ENCODE data around the gene TGM6.

DNA sequence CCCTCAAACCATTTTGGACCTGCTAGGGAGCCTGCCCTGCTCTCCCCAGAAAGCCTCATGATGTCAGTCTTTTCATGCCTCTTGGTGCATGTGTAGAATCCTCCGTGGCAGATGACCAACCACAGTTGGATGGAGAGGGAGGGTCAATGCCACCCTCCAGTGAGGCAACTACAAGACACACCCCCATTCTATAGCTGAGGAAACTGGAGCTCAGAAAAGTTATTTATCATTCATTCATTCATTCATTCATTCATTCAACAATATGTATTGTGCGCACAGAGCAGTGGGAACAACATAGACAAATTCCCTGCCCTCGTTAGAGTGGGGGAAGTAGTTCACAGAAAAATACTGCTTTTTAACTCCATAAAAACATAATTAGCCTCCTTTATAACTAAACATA is 73.1 kb downstream of the TGM6 start:
- no peak for TF ChIP-seq ZBTB7A (IDR thresholded peaks at IDR 0.05; ENCODE audit: borderline replicate concordance, control insufficient read depth, low read depth, low read length)
- TF ChIP-seq, protein P1, sequence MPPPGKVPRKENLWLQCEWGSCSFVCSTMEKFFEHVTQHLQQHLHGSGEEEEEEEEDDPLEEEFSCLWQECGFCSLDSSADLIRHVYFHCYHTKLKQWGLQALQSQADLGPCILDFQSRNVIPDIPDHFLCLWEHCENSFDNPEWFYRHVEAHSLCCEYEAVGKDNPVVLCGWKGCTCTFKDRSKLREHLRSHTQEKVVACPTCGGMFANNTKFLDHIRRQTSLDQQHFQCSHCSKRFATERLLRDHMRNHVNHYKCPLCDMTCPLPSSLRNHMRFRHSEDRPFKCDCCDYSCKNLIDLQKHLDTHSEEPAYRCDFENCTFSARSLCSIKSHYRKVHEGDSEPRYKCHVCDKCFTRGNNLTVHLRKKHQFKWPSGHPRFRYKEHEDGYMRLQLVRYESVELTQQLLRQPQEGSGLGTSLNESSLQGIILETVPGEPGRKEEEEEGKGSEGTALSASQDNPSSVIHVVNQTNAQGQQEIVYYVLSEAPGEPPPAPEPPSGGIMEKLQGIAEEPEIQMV (tag; conservative IDR thresholded peaks at IDR 0.05; ENCODE audit: low read depth) = no peak
- TF ChIP-seq TFAM (CRISPR knock-in tag; conservative IDR thresholded peaks at IDR 0.05) = no peak
- TF ChIP-seq RFX1 (IDR thresholded peaks at IDR 0.05) = no peak
- TF ChIP-seq MTA2 (IDR thresholded peaks at IDR 0.05; ENCODE audit: low read depth) = no peak
- no peak for TF ChIP-seq CHD4 (IDR thresholded peaks at IDR 0.05; ENCODE audit: insufficient read depth, insufficient replicate concordance, low read depth, low read length, poor library complexity, severe bottlenecking)
- TF ChIP-seq, protein P2, sequence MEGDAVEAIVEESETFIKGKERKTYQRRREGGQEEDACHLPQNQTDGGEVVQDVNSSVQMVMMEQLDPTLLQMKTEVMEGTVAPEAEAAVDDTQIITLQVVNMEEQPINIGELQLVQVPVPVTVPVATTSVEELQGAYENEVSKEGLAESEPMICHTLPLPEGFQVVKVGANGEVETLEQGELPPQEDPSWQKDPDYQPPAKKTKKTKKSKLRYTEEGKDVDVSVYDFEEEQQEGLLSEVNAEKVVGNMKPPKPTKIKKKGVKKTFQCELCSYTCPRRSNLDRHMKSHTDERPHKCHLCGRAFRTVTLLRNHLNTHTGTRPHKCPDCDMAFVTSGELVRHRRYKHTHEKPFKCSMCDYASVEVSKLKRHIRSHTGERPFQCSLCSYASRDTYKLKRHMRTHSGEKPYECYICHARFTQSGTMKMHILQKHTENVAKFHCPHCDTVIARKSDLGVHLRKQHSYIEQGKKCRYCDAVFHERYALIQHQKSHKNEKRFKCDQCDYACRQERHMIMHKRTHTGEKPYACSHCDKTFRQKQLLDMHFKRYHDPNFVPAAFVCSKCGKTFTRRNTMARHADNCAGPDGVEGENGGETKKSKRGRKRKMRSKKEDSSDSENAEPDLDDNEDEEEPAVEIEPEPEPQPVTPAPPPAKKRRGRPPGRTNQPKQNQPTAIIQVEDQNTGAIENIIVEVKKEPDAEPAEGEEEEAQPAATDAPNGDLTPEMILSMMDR (IDR thresholded peaks at IDR 0.05 in 2 of 3, conservative IDR thresholded peaks at IDR 0.05 in 1 of 3; ENCODE audit: insufficient read depth in 2 of 3, low read depth in 1 of 3, low read length in 3 of 3) = no peak
- no peak for TF ChIP-seq TCF7L2 (IDR thresholded peaks at IDR 0.05; ENCODE audit: low read depth, low read length)
- TF ChIP-seq NR4A1 (CRISPR knock-in tag; IDR thresholded peaks at IDR 0.05) = no peak
- TF ChIP-seq NR4A1 (tag; IDR thresholded peaks at IDR 0.05) = no peak
- TF ChIP-seq GATAD2A (IDR thresholded peaks at IDR 0.05) = no peak
- TF ChIP-seq CREM (IDR thresholded peaks at IDR 0.05; ENCODE audit: low read depth) = no peak

Data from K562 (cell line).